Prostate gland (tissue), 2 donors: Measurements from ENCODE around the gene KAZN. TPM values are rescaled to one million over a fixed set of nuclear protein-coding genes. Genes with fewer than 3 reads are reported as not detected.

ENCODE experiments used
- DNase-seq: peaks from one replicate; pipeline ENCODE4 v3.0.0-alpha.2; 2019; ENCODE audit warnings: low spot score
- H3K27ac ChIP-seq, 2 donors: fragments of 200-600 bp; sonication (generic); 2 replicates each; pipeline ENCODE4 v1.5.1; 2017 to 2019
- H3K27me3 ChIP-seq: fragments of 200-600 bp; sonication (generic); replicated peaks from 2 replicates; pipeline ENCODE4 v1.5.1; 2019; ENCODE audit not compliant: insufficient read depth
- H3K36me3 ChIP-seq, 2 donors: fragments of 200-600 bp; sonication (generic); 1 replicate in 1 of 2; 2 replicates in 1 of 2; pipeline versions ENCODE4 v1.5.1 to v1.8.1; 2017 to 2019
- H3K4me1 ChIP-seq: fragments of 200-600 bp; sonication (generic); replicated peaks from 2 replicates; pipeline ENCODE4 v1.5.1; 2019
- H3K4me3 ChIP-seq, 2 donors: fragments of 200-600 bp; sonication (generic); 2 replicates each; pipeline ENCODE4 v1.5.1; 2017 to 2019
- H3K9me3 ChIP-seq: fragments of 200-600 bp; sonication (generic); 2 replicates; pipeline ENCODE4 v1.5.1; 2017
- CTCF ChIP-seq, 4 experiments: fragments of 200-600 bp in 2 of 4; fragments of 450-650 bp in 2 of 4; sonication (generic) in 2 of 4; IDR thresholded peaks; 1 replicate in 3 of 4; 2 replicates in 1 of 4; pipeline ENCODE4 v1.5.1; 2016 to 2019; ENCODE audit warnings: antibody characterized with exemption in 4 of 4, mild to moderate bottlenecking in 2 of 4, moderate library complexity in 2 of 4
- POLR2A ChIP-seq: fragments of 450-650 bp; IDR thresholded peaks from one replicate; pipeline ENCODE4 v1.6.1; 2016; ENCODE audit warnings: antibody characterized with exemption, mild to moderate bottlenecking
- POLR2AphosphoS5 ChIP-seq: sonication (generic); formaldehyde crosslinking; IDR thresholded peaks from one replicate; pipeline ENCODE4 v1.6.1; 2017; ENCODE audit warnings: antibody characterized with exemption
- WGBS: methylation state at CpG from one replicate; pipeline ENCODE4 v1.1.5; 2018; 5-methylcytosine and 5-hydroxymethylcytosine counted together
- intact Hi-C: fragments of 100-400 bp; cut with DNase I; formaldehyde crosslinking; loops from one replicate; pipeline ENCODE4 v1.14.2; 2022
- total RNA-seq, 2 donors: library from RNA; depleted of rRNA; stranded (reverse); fragments of >200 nt; gene quantifications; one replicate each; pipeline ENCODE4 v1.1.0, GENCODE V29; 2016

Gene KAZN
- total RNA-seq, 2 donors from 2014 or later = 8.3 to 12.7 TPM

- Histone ChIP-seq H3K9me3 (no peaks in the 10 kb centered on the region), H3K4me1 (no peaks in the 10 kb centered on the region), H3K27ac (no peak overlapping the region), H3K36me3 (no peaks in the 10 kb centered on the region), H3K27me3 (no peaks in the 10 kb centered on the region), H3K4me3 (no peak overlapping the region)
- whole genome bisulfite sequencing = 93% methylated on average over 9 of the region's 9 CpGs
- no peak for DNase-seq
- intact Hi-C loops = no loop called here
- TF ChIP-seq POLR2A = no peak
- no peak for TF ChIP-seq CTCF (IDR thresholded peaks at IDR 0.05)
- no peak for TF ChIP-seq POLR2AphosphoS5
Observed at GRCh38 chr1:15000671-15001070, 402.2 kb downstream of the KAZN start.

GRCh38 chr1:15001317-15001915, 402.9 kb downstream of the KAZN start:
- DNase-seq = no peak
- Histone ChIP-seq H3K36me3 (no peaks in the 10 kb centered on the region), H3K9me3 (no peaks in the 10 kb centered on the region), H3K4me3 (no peak overlapping the region), H3K27me3 (no peaks in the 10 kb centered on the region), H3K27ac (no peak overlapping the region), H3K4me1 (no peaks in the 10 kb centered on the region)
- intact Hi-C loops = no loop called here
- TF ChIP-seq CTCF (IDR thresholded peaks at IDR 0.05) (no peak), POLR2AphosphoS5 (no peak), POLR2A (no peak)
- WGBS = 85% methylated on average over 12 of the region's 12 CpGs

- H3K9me3 ChIP-seq = no peaks in the 10 kb centered on the region
- no peak for DNase-seq
- H3K4me1 ChIP-seq = no peaks in the 10 kb centered on the region
- H3K27ac ChIP-seq = no peak overlapping the region
- no peak overlapping the region for H3K4me3 ChIP-seq
- TF ChIP-seq POLR2A = no peak
- WGBS = 94% methylated on average over 9 of the region's 9 CpGs
- H3K27me3 ChIP-seq = no peaks in the 10 kb centered on the region
- intact Hi-C loops = no loop called here
- no peaks in the 10 kb centered on the region for H3K36me3 ChIP-seq
Observed at GRCh38 chr1:15002325-15002724, 403.8 kb downstream of the KAZN start.

GRCh38 chr1:15004396-15004795, 405.9 kb downstream of the KAZN start:
- intact Hi-C loops = no loop called here
- 63% methylated on average over 4 of the region's 4 CpGs for WGBS
- TF ChIP-seq CTCF (IDR thresholded peaks at IDR 0.05) (no peak), POLR2AphosphoS5 (no peak), POLR2A (no peak)

GRCh38 chr1:15005116-15005515, 406.6 kb downstream of the KAZN start:
- H3K27me3 ChIP-seq = no peaks in the 10 kb centered on the region
- H3K4me1 ChIP-seq = no peaks in the 10 kb centered on the region
- intact Hi-C loops = no loop called here
- H3K9me3 ChIP-seq = no peaks in the 10 kb centered on the region
- TF ChIP-seq CTCF (IDR thresholded peaks at IDR 0.05) (no peak), POLR2AphosphoS5 (no peak), POLR2A (no peak)
- WGBS = 79% methylated on average over 7 of the region's 7 CpGs
- H3K36me3 ChIP-seq = no peaks in the 10 kb centered on the region
- no peak for DNase-seq
- no peak overlapping the region for H3K4me3 ChIP-seq
- H3K27ac ChIP-seq = no peak overlapping the region

More at GRCh38 chr1:15004396-15004795, 405.9 kb downstream of the KAZN start:
- no peak for DNase-seq
- H3K36me3 ChIP-seq = no peaks in the 10 kb centered on the region
- no peaks in the 10 kb centered on the region for H3K27me3 ChIP-seq
- no peaks in the 10 kb centered on the region for H3K4me1 ChIP-seq
- H3K9me3 ChIP-seq = no peaks in the 10 kb centered on the region
- no peak overlapping the region for H3K27ac ChIP-seq
- no peak overlapping the region for H3K4me3 ChIP-seq
